Mucosa of descending colon (tissue), 3 donors: Measurements from ENCODE around the gene NEMP2. TPM values are rescaled to one million over a fixed set of nuclear protein-coding genes. Genes with fewer than 3 reads are reported as not detected.

Source experiments
- ATAC-seq: fragments of 200-7000 bp; cut with Tn5 transposase; one replicate; pipeline ENCODE4 v1.9.1; 2020; ENCODE audit warnings: mild to moderate bottlenecking, moderate library complexity
- DNase-seq, 3 donors: peaks; one replicate each; pipeline ENCODE4 v3.0.0-alpha.2; 2020
- H3K36me3 ChIP-seq: fragments of 200-600 bp; one replicate; pipeline ENCODE4 v1.8.0; 2021; ENCODE audit warnings: low read depth, mild to moderate bottlenecking
- H3K4me1 ChIP-seq: fragments of 200-600 bp; one replicate; pipeline ENCODE4 v1.8.0; 2021; ENCODE audit warnings: low read depth, mild to moderate bottlenecking
- H3K4me3 ChIP-seq: fragments of 200-600 bp; one replicate; pipeline ENCODE4 v1.8.0; 2021; ENCODE audit warnings: mild to moderate bottlenecking
- H3K9me3 ChIP-seq: fragments of 200-600 bp; one replicate; pipeline ENCODE4 v1.8.0; 2021; ENCODE audit warnings: mild to moderate bottlenecking
- intact Hi-C, 2 donors: fragments of 100-400 bp; cut with DNase I in 1 of 2; cut with micrococcal nuclease in 1 of 2; formaldehyde crosslinking; loops; one replicate each; pipeline versions ENCODE4 v1.11.0 to v1.11.1; 2022; cut with DNase I, micrococcal nuclease
- long read RNA-seq, 2 donors: library from polyadenylated mRNA; unstranded; transcript quantifications; one replicate each; pipeline ENCODE4 v2.0.0, GENCODE V29; 2019 to 2021
- total RNA-seq, 3 donors: library from RNA; stranded (reverse); fragmentation: NEBNext Ultra II Directional in 2 of 3; extraction: Animal tissue kit (Norgen Biotek cat#: 25700) in 2 of 3; gene quantifications; one replicate each; pipeline versions ENCODE4 v1.2.1 to v1.2.4, GENCODE V29; 2021 to 2023
- TF ChIP-seq, protein P1 (sequence below): fragments of 200-600 bp; IDR thresholded peaks from one replicate; pipeline ENCODE4 v1.8.0; 2022; ENCODE audit warnings: antibody characterized with exemption, mild to moderate bottlenecking
- donor health status: DM: no; HTN: no; CAD: no; lungs with moderate emphysema.
- donor health status: DM: no; HTN: no; CAD: no.
- donor health status: DM: no; HTN: yes; CAD: no.

Gene NEMP2, protein sequence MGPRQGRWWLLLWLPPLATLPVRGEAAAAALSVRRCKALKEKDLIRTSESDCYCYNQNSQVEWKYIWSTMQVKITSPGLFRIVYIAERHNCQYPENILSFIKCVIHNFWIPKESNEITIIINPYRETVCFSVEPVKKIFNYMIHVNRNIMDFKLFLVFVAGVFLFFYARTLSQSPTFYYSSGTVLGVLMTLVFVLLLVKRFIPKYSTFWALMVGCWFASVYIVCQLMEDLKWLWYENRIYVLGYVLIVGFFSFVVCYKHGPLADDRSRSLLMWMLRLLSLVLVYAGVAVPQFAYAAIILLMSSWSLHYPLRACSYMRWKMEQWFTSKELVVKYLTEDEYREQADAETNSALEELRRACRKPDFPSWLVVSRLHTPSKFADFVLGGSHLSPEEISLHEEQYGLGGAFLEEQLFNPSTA
- 1 to 10 TPM; 1.7 to 4.1 (median 4.0) TPM for total RNA-seq
- long read RNA-seq, donor 1, full-length matches to known transcripts, result 2 of 4 reads
- long read RNA-seq, donor 1, partial matches to known transcripts, result 0 of 4 reads
- long read RNA-seq, donor 1, other reads (novel, unspliced or antisense), result 2 of 4 reads
- long read RNA-seq, donor 2, full-length matches to known transcripts, result 1 of 3 reads
- long read RNA-seq, donor 2, partial matches to known transcripts, result 1 of 3 reads
- long read RNA-seq, donor 2, other reads (novel, unspliced or antisense), result 1 of 3 reads

DNA sequence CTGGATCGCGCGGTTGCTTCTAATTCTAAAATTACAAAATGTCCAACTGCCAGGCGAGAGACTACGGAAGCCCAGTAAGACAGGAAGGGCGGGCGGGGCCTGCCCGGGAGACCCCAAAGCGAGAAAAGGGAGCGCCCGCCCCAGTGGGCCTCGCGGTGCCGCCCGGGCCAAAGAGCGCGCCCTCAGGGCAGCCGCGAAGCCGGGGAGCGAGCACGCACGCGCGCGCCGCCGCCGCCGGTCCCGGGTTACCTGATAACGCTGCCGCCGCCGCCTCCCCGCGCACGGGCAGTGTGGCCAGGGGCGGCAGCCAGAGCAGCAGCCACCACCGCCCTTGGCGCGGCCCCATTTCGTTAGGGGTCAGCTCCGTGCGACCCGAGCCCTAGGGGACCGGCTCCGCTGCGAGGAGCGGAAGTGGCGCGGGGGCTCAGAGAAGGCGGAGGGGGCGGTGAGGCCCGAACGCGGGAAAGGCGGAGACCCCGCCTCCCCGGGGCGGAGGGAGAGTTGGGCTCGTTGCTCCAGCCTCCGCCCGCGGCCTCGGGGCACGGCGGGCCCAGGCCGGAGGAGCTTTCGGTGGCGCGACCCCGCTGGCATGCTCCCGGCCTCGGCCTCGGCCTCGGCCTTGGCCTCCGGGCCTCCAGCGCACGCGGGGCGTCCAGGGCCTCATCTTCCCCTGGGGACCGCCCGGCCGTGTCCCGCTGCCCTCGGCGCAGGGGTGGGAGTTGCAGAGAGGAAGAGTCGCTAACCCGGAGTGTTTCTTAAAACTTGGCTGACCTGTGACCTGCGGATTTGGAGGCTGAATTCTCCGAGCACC is at the start of gene NEMP2:
Gene NEMP2 (minus strand): TSS at position 413 of the 811 bp plus-strand sequence. CDS start 67 bp downstream, at position 346.
- peak; percentile 94 for ATAC-seq
- DNase-seq, result peak; percentile 86 to 90 (median 89)
- no peaks in the 10 kb centered on the region for H3K4me1 ChIP-seq
- H3K4me3 ChIP-seq, result peak within 1 kb of the TSS; percentile 76
- no peaks in the 10 kb centered on the region for H3K36me3 ChIP-seq
- intact Hi-C loops, result loop anchor here in 1 of 2 donors (10.0 kb wide), 1 partner anchor 110 kb away; the partner anchor contains the start of gene NAB1
- H3K9me3 ChIP-seq, result peaks cover 3% of the 10 kb centered on the region
- TF ChIP-seq, protein P1, sequence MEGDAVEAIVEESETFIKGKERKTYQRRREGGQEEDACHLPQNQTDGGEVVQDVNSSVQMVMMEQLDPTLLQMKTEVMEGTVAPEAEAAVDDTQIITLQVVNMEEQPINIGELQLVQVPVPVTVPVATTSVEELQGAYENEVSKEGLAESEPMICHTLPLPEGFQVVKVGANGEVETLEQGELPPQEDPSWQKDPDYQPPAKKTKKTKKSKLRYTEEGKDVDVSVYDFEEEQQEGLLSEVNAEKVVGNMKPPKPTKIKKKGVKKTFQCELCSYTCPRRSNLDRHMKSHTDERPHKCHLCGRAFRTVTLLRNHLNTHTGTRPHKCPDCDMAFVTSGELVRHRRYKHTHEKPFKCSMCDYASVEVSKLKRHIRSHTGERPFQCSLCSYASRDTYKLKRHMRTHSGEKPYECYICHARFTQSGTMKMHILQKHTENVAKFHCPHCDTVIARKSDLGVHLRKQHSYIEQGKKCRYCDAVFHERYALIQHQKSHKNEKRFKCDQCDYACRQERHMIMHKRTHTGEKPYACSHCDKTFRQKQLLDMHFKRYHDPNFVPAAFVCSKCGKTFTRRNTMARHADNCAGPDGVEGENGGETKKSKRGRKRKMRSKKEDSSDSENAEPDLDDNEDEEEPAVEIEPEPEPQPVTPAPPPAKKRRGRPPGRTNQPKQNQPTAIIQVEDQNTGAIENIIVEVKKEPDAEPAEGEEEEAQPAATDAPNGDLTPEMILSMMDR, result no peak

DNA sequence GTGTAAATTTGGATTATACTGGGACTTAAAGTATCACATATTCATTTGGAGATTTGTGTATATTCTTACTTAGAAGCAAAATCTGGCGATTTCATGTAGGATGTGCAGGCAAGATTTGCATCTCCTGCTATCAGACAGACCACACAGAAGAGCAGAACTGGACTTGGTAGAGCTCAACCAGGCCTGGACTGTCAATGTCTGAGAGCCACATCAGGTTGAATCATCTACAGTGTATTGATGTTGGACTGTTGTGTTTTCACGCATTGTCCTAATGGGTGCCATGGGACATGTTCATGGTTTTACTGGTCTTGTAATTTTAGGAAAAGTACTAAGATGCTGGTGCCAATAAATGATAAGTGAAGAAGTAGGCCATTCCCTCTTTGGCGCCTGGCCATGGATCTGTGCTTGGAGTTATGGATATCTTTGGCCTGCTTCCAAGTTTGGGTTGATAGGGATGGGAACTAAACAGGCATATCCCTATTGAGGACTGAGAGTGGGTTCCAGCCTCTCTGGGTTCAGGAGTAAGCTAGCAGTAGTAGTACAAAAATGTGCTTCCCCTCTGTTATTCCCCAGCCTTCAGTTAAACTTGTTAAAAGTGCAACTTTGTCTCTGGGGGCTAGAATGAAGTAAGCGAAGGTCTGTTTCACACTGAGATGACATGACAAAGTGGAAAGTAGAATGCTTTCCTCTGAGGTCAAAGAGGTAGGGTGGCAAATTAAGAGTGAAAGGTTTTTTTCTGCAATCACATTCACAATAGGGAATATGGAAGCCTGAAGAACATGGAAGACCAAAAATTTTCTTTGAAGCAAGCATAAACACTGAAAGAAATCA is 49.2 kb upstream of the NEMP2 start:
- peaks cover 12% of the 10 kb centered on the region for H3K4me1 ChIP-seq
- H3K36me3 ChIP-seq, result no peaks in the 10 kb centered on the region
- H3K4me3 ChIP-seq, result no peak overlapping the region
- DNase-seq (peak in 2 of 3 donors; percentile 44 to 45), ATAC-seq (no peak)
- TF ChIP-seq, protein P1, result no peak
- H3K9me3 ChIP-seq, result no peaks in the 10 kb centered on the region
- intact Hi-C loops, result no loop called here

DNA sequence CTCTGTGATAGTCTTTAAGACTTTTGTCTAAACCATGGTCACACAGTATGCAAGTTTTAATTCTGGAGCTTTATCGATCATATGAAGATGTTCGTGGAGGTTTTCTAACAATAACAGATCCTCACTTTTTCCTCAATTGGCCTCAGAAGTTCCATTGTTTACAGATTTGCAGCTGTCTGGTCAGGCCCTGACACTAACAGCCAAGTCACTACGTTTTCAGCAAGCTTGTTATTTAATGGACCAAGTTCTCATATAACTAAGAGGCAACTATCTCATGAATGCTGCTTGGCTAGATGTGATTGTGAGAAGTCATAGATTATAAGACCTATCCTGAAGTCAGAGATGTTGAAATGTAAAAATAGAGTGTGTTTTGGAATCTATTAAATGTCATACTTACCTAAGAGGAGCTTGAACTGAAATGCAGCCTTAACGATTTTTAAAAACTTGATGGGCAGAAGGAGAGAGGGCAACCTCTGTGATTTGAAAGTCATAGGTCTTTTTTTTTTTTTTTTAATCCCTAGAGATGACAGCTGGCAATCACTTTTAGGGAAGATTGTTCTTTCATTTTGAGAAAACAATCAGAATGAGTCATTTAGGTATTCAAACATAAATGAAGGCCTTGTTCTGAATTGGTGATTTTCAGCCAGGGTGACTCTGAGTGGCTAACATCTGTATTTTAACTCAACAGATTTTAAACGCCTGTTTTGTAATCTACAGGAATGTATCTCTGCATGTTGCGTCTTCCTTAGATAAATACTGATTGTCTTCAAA is 48.4 kb upstream of the NEMP2 start:
- DNase-seq, result no peak
- no peak for ATAC-seq
- Histone ChIP-seq H3K36me3 (no peaks in the 10 kb centered on the region), H3K9me3 (no peaks in the 10 kb centered on the region), H3K4me3 (no peak overlapping the region), H3K4me1 (peaks cover 19% of the 10 kb centered on the region)
- TF ChIP-seq, protein P1, result no peak
- intact Hi-C loops, result no loop called here

DNA sequence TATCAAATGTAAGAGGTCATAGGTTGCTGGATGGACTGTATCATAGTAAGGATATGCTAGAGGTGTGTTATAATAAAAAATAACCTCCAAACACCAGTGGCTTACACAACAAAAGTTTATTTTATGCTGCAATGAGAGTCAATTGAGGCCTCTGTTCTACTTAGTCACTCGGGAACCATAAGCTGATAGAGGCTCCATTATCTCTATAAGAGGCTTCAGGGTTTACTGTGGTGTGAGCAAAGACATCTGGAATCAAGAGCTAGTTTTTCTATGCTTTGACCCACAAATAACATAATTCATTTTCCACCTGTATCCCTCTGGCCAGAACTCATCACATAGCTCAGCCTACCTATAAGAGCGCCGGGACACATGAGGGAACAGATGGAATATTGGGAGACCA is 47.5 kb upstream of the NEMP2 start:
- H3K4me1 ChIP-seq, result peaks cover 25% of the 10 kb centered on the region
- H3K4me3 ChIP-seq, result no peak overlapping the region
- no peaks in the 10 kb centered on the region for H3K36me3 ChIP-seq
- ATAC-seq (no peak), DNase-seq (no peak)
- TF ChIP-seq, protein P1, result no peak
- no peaks in the 10 kb centered on the region for H3K9me3 ChIP-seq
- intact Hi-C loops, result no loop called here
